Loucy (cell line): ENCODE measurements around the gene HSPE1.

Experiments used
- H2AFZ ChIP-seq: fragments of 200-600 bp; sonication (generic); 2 replicates; pipeline ENCODE4 v1.6.0; 2016; ENCODE audit warnings: antibody characterized with exemption, mild to moderate bottlenecking, low read length, moderate library complexity
- H3F3A ChIP-seq: fragments of 200-600 bp; 2 replicates; pipeline ENCODE4 v1.6.0; 2016; ENCODE audit warnings: antibody characterized with exemption, low read depth, mild to moderate bottlenecking
- H3K27me3 ChIP-seq: fragments of 200-600 bp; sonication (generic); 2 replicates; pipeline ENCODE4 v1.6.1; 2014; ENCODE audit warnings: low read length, mild to moderate bottlenecking; ENCODE audit not compliant: insufficient read depth, poor library complexity, severe bottlenecking
- H3K36me3 ChIP-seq: fragments of 200-600 bp; sonication (generic); 2 replicates; pipeline ENCODE4 v1.6.1; 2016; ENCODE audit warnings: low read length; ENCODE audit not compliant: insufficient read depth
- H3K4me1 ChIP-seq: fragments of 200-600 bp; sonication (generic); 2 replicates; pipeline ENCODE4 v1.5.1; 2014; ENCODE audit warnings: low read length, mild to moderate bottlenecking; ENCODE audit not compliant: insufficient read depth, poor library complexity, severe bottlenecking
- H3K4me2 ChIP-seq: fragments of 200-600 bp; sonication (generic); 2 replicates; pipeline ENCODE4 v1.6.0; 2014; ENCODE audit warnings: antibody characterized with exemption, low read length, low read depth, mild to moderate bottlenecking; ENCODE audit not compliant: poor library complexity, severe bottlenecking
- H3K4me3 ChIP-seq: fragments of 200-600 bp; sonication (generic); 2 replicates; pipeline ENCODE4 v1.5.1; 2014; ENCODE audit warnings: low read length, mild to moderate bottlenecking, mixed read lengths; ENCODE audit not compliant: poor library complexity, severe bottlenecking
- H3K79me2 ChIP-seq: fragments of 200-600 bp; sonication (generic); 2 replicates; pipeline ENCODE4 v1.6.1; 2014; ENCODE audit warnings: low read length; ENCODE audit not compliant: insufficient read depth
- H3K9ac ChIP-seq: fragments of 200-600 bp; sonication (generic); 2 replicates; pipeline ENCODE4 v1.6.0; 2014; ENCODE audit warnings: mild to moderate bottlenecking, low read depth, low read length, moderate library complexity; ENCODE audit not compliant: poor library complexity, severe bottlenecking
- H3K9me2 ChIP-seq: fragments of 200-600 bp; sonication (generic); replicated peaks from 2 replicates; pipeline ENCODE4 v1.6.1; 2016; ENCODE audit warnings: low read depth, low read length, mixed read lengths
- H3K9me3 ChIP-seq: fragments of 200-600 bp; sonication (generic); 2 replicates; pipeline ENCODE4 v1.6.1; 2014; ENCODE audit warnings: mild to moderate bottlenecking, antibody characterized with exemption, low read length, low read depth; ENCODE audit not compliant: insufficient read depth
- H4K20me1 ChIP-seq: fragments of 200-600 bp; sonication (generic); 2 replicates; pipeline ENCODE4 v1.6.0; 2014; ENCODE audit warnings: antibody characterized with exemption, low read length, mild to moderate bottlenecking; ENCODE audit not compliant: insufficient read depth, poor library complexity, severe bottlenecking
- CTCF ChIP-seq: fragments of 200-600 bp; sonication (generic); conservative IDR thresholded peaks from 2 replicates; pipeline ENCODE4 v1.5.1; 2014; ENCODE audit warnings: mild to moderate bottlenecking, antibody characterized with exemption, low read length
- EZH2phosphoT487 ChIP-seq: fragments of 200-600 bp; IDR thresholded peaks from 2 replicates; pipeline ENCODE4 v1.6.1; 2018; ENCODE audit warnings: antibody characterized with exemption, mild to moderate bottlenecking, moderate library complexity, borderline replicate concordance

Gene HSPE1

GRCh38 chr2:197454923-197455322 is 45.3 kb upstream of the HSPE1 start:
- peaks cover 59% of the 10 kb centered on the region for H3K79me2 ChIP-seq

GRCh38 chr2:197455428-197455827 is 44.8 kb upstream of the HSPE1 start:
- Histone ChIP-seq H4K20me1 (peaks cover 33% of the 10 kb centered on the region), H3K4me3 (peak overlapping the region; percentile 88), H3K4me2 (peak overlapping the region; percentile 91)

More at GRCh38 chr2:197454923-197455322, 45.3 kb upstream of the HSPE1 start:
- Histone ChIP-seq H3F3A (peaks cover 9% of the 10 kb centered on the region; the same call in 1 of the 2 replicates), H3K36me3 (peaks cover 2% of the 10 kb centered on the region; the same call in 1 of the 2 replicates), H4K20me1 (peaks cover 33% of the 10 kb centered on the region), H3K27me3 (no peaks in the 10 kb centered on the region), H3K9ac (peak overlapping the region; percentile 82), H3K9me3 (no peaks in the 10 kb centered on the region), H3K4me1 (peaks cover 32% of the 10 kb centered on the region), H3K4me2 (peak overlapping the region; percentile 91), H2AFZ (no peak overlapping the region), H3K4me3 (peak overlapping the region; percentile 88), H3K9me2 (no peaks in the 10 kb centered on the region)
- TF ChIP-seq EZH2phosphoT487, result no peak
- TF ChIP-seq CTCF, result no peak

GRCh38 chr2:197460649-197461048 is 39.5 kb upstream of the HSPE1 start:
- no peak overlapping the region for H3K9ac ChIP-seq
- H3K4me2 ChIP-seq, result no peak overlapping the region
- H3K4me3 ChIP-seq, result no peak overlapping the region
- peaks cover 16% of the 10 kb centered on the region for H4K20me1 ChIP-seq
- TF ChIP-seq CTCF (no peak), EZH2phosphoT487 (no peak)
- peaks cover 12% of the 10 kb centered on the region for H3K4me1 ChIP-seq
- H3K36me3 ChIP-seq, result peaks cover 28% of the 10 kb centered on the region; the same call in 1 of the 2 replicates
- H2AFZ ChIP-seq, result no peak overlapping the region
- H3K9me2 ChIP-seq, result no peaks in the 10 kb centered on the region
- no peaks in the 10 kb centered on the region for H3F3A ChIP-seq
- no peaks in the 10 kb centered on the region for H3K9me3 ChIP-seq
- H3K27me3 ChIP-seq, result no peaks in the 10 kb centered on the region
- peaks cover 56% of the 10 kb centered on the region for H3K79me2 ChIP-seq

More at GRCh38 chr2:197455428-197455827, 44.8 kb upstream of the HSPE1 start:
- peaks cover 32% of the 10 kb centered on the region for H3K4me1 ChIP-seq
- peaks cover 64% of the 10 kb centered on the region for H3K79me2 ChIP-seq
- H3F3A ChIP-seq, result peaks cover 9% of the 10 kb centered on the region; the same call in 1 of the 2 replicates
- no peaks in the 10 kb centered on the region for H3K9me3 ChIP-seq
- no peaks in the 10 kb centered on the region for H3K9me2 ChIP-seq
- no peak overlapping the region for H3K9ac ChIP-seq
- H2AFZ ChIP-seq, result no peak overlapping the region
- TF ChIP-seq EZH2phosphoT487, result no peak
- TF ChIP-seq CTCF, result no peak
- H3K27me3 ChIP-seq, result no peaks in the 10 kb centered on the region
- peaks cover 7% of the 10 kb centered on the region; the same call in 1 of the 2 replicates for H3K36me3 ChIP-seq
